NCI-H345 treated with DMSO at 0.1 percent for 48 hours (cell line): ENCODE results near the gene PAPOLA.
"Not testable (repeated sequence)": the region's sequence is repeated elsewhere in the genome, so short reads cannot be mapped to it uniquely, and the experiment has no call there.

ENCODE experiments used
- DNase-seq: peaks from one replicate; lab custom pipeline; 2025; ENCODE audit not compliant: unreplicated experiment; lab: John Stamatoyannopoulos, UW

The PAPOLA gene

DNA sequence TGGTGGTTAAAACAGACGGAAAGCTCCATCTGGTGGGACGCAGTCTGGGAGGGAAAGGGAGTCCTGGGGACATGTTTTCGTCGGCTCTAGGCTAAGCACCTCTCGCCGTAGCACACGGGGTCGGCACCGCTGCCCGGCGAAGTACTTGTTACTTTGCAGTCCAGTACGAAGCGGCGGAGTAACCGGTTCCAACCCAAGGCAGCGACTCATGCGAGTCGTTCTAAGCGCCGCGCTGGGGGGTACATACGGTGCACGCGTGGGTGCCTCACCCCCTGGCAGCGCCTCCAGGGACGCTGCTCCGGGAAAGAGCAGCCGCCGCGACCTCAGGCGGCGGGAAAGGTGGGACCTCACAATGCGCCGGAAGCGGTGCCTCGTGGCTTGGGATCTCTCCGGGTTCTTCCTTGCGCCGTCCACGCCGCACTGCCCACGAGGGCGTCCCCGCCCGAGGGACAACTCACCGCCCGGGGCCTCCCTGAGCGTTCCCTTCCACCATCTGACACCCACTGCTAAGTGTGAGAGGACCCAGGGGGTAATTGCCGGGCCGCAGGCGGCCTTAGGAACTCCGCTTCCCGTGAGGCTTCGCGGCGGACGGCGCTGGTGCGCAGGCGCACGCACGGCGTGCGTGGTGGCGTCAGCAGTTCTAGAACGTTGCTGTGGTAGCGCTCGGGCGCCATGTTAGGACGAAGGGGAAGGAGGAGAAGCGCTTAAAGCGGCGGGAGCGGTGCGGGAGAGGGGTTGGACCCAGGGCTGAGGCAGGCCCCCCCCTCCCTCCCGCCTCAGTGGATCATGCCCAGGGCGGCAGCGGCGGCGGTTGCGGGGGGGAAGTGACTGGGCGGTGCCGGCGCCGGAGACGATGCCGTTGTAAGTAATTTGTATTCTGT is at the start of gene PAPOLA:
Gene PAPOLA (plus strand): TSS at position 643 of the 881 bp plus-strand sequence. CDS start 211 bp downstream, at position 854.
- DNase-seq: peak; percentile 86

DNA sequence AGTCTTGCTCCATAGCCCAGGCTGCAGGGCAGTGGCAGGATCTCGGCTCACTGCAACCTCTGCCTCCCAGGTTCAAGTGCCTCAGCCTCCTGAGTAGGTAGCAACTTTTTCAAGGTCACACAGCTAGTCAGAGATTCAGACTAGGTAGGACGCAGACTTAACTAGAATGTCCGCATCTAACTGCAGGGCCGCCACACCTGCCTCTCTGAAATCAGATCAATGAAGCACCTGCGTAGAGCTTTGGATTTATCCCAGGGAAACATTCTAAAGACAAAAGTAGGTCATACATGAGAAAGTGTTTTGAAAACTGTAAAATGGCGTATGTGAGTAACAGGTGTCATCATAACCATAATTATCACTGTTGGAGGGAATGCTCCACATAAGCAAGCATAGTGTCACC is 49.5 kb upstream of the PAPOLA start:
- DNase-seq: no peak

DNA sequence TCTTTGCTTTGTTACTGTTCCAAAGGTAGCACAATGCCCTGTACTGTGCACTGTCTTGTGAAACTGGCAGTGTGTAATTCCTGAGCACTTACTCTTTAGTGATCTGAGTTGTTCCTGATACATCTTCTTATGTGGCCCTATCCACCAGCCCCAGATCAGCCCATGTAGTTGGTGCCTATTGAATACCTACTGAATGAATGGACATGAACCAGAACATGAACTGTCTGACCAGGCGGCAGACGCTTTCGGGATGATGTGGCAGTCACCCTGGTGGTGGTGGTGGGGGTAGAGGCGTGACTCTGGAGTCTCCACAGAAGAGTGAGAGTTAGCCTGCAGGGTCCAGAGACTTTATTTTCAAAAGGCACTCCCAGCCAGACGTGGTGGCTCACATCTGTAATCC is 46.6 kb upstream of the PAPOLA start:
- no peak for DNase-seq

DNA sequence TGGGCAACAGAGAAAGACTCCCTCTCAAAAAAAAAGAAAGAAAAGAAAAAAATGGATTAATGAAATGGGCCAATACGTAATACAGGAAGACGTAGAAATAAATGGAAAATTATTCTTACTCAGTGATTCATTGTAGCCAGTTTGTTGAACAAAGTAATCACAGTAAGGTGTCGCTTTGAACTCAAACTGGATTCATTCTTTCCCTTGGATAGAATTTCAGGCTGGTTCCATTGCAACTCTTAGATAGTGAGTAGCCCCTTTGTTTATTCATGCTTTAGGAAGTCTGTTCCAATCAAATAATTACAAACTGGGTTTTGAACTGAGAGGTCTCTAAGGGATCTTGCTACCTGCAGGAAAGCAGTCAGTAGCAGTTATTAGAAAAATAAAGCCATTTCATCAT is 42.3 kb upstream of the PAPOLA start:
- no peak for DNase-seq

DNA sequence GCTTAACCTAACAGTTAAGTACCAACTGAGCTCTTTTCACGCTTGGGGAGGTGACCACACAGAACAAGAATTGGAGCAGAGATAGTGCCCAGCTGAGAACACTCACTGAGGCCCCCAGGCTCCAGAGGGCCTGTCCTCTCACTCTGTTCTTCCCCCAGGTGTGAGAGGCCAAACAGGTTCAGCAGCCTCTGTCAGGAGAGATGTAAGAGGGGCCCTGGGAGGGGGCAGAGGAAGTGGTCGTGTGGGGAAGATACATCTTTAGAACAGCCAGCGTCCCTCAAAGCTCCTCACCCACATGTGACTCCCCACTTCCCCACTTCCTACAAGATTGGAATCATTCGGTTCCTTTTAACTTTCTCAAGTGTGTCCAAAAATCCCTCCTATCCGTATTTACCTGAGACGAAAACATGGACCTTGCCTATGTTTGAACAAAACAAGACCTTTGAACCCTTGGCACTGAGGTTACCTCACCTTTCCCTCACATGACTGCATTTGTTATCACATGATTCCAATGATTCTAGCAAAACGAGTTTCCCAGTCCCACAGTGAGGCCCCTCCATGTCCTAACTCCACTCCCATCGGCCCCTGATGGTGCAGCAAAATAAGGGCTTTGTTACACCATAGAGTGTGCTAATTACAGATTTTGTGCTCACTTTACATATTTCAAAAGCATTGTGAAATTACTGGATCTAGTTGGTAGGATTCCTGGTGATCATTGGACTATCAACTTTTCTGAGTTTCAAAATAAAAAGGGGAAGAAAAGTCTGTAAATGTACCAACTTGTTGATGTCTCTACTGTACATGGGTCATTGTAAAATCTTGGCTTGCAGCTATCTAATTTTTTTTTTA is 40.0 kb upstream of the PAPOLA start:
- no peak for DNase-seq

DNA sequence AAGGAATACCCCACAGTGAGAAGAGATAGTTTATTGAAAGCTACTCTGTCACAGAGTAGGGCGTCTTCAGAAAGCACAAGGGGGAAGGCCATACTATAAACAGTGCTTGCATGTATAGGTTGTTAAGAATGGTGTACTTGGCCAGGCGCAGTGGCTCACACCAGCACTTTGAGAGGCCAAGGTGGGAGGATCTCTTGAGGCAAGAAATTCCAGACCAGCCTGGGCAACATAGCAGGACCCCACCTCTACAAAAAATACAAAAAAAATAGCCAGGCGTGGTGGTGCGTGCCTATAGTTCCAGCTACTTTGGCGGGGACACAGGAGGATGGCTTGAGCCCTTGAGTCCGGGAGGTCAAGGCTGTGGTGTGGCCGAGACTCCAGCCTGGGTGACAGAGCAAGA is 38.0 kb upstream of the PAPOLA start:
- no peak for DNase-seq

DNA sequence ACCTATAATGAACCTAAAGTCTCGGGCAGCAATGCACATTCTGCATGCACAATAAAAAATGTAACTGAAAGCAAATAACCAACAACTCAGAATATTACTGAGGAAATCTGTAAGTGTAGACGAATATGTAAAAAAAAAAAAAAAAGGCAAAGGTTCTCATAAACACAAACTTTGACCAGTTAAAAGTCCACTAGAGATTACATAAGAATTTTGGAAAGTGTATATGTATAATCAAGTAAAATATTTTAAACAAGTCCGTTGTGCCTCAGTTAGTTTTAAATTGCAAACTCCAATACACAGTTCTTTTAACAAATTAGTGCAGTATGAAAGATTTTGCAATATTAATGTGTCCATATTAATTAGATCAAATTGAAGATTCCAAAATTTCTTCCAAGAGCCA is 35.3 kb upstream of the PAPOLA start:
- no peak for DNase-seq

DNA sequence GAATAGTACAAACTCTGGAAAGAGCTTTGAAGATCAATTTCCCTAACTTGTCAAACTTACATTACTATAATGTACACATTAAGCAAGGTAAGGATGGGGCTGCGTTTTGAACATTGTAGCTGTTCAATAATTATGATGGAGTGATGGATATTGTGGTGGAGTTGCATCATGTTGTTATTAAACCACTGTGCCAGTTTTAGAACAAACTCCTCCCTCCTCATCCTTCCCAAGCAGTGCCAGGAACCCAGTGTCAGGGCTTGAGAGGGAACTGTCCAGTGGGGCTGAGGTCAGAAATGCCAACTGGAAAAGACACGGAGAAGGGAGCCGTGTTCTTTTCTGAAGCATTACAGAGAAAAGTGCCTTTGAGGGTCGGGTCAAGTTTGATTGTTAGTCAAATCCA is 31.9 kb upstream of the PAPOLA start:
- DNase-seq: no peak

DNA sequence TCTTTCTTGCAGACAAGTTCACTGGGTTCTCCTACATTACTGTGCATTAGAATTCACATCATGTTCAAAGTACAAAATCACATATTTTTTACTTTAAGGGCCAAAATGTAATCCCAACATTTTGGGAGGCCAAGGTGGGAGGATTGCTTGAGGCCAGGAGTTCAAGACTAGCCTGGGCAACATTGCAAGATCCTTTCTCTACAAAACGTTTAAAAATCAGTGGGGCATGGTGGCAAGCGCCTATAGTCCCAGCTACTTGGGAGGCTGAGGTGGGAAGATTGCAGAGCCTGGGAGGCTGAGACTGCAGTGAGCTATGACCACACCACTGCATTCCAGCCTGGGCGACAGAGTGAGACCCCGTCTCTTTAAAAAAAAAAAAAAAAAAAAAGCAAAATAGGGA is 31.2 kb upstream of the PAPOLA start:
- DNase-seq: not testable (repeated sequence)

DNA sequence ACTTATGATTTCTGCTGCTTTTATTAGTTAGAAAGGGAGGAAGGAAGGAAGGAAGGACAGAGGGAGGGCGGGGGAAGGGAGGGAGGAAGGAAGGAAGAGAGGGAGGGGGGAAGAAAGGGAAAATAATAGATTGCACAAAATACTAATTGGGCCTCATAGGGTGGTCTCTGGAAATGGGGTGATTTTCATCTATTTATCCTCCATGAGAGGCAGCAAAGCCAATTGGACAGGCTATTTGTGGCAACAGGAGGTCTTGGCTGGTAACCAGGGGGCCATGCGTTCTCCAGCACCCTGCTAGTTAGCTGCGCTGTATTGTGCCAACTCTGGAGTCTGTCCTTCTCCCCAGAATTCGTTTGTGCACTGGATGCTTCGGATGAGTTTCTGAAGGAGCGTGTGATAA is 24.1 kb upstream of the PAPOLA start:
- DNase-seq: no peak

DNA sequence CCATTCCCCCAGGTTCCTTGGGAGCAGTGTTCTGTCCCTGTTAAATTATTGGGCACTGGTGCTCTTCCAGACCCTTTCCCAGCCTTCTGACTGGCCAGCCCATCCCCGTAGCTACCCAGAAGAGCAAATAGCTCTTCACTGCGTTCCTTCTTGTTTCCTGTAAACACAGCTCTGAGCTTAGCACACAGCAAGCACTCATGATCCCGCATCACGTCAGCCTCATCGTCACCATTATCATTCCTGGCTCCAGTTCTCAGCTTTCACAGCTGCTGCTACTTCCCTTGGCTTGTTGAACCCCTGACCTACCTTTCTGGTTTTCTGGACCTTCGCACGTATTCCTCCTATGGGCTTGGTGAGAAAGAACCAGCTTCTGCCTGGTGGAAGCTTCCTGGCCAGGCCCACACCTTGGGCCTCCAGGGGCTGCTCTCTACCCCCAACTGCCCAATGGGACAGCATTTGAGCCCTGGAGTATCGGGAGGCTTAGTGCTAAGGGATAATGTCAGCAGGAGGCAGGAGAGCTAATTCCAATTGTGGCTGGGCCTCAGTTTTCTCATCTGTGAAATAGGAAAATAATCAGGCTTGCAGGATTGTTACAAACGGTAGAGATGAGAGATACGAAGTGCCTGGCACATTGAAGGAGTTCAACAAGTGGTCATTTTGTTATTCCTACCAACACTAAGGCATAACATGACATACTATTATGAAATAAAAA is 22.6 kb upstream of the PAPOLA start:
- DNase-seq: no peak

DNA sequence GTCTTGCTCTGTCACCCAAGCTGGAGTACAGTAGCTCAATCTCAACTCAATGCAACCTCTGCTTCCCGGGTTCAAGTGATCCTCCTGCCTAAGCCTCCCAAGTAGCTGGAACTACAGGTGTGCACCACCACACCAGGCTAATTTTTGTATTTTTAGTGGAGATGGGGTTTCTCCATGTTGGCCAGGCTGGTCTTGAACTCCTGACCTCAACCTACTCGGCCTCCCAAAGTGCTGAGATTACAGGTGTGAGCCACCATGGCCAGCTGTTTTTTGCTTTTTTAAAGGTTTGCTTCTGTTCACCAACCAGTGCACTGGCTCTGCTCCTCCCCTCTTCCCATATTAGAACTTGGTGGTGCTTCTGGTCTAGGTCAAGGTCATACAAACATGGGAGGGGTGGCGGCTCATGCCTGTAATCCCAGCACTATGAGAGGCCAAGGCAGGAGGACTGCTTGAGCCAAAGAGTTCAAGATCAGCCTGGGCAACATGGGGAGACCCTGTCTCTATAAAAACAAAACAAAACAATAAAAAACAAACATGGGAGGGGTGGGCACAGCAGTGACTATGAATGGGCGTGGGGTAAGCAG is 20.4 kb upstream of the PAPOLA start:
- no peak for DNase-seq

DNA sequence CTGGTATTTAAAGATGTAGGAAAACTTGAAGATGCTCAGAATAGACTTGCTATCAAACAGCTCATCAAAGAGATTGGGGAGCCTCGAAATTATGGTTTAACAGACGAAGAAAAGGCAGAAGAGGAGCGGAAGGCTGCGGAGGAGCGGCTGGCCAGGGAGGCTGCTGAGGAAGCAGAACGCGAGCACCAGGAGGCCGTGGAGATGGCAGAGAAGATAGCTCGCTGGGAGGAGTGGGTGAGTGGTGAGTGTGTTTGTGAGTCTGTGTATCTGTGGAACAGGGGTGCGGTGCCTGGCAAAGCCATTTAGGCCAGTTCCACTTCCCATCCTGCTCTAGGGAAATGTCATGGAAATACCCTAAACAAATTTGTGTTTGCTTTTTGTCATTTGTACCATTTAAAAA is 19.2 kb upstream of the PAPOLA start:
- DNase-seq: no peak

DNA sequence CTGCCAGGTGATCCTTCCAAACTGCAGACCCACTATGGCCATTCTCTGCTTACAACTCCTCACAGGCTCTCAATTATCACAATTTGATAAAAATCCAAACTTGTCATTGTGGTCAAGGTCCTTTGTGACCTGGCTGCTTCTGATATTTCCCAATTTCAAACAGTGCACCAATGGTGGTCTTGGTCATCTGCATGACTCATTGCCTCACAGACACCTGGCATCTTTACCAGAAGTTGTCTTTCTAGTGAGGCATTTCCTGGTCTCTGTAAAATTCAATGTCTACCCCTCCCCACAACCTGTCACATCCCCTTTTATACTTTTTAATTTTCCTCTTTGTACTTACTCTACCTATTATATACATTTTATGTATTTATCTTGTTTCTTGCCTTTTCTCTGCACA is 17.8 kb upstream of the PAPOLA start:
- no peak for DNase-seq

DNA sequence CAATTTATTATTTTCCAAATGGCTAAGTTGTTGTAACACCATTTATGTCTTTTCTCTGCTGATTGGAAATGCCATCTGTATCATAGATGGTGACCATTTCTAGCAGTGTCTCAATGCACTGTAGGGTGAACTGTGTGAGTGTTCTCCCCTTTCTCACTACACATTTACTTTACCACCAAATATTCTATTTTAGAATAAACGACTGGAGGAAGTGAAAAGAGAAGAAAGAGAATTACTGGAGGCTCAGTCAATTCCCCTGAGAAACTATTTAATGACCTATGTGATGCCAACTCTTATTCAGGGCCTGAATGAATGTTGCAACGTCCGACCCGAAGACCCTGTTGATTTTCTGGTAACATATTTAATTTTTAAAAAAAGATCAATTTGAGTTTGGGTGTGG is 15.5 kb upstream of the PAPOLA start:
- no peak for DNase-seq

DNA sequence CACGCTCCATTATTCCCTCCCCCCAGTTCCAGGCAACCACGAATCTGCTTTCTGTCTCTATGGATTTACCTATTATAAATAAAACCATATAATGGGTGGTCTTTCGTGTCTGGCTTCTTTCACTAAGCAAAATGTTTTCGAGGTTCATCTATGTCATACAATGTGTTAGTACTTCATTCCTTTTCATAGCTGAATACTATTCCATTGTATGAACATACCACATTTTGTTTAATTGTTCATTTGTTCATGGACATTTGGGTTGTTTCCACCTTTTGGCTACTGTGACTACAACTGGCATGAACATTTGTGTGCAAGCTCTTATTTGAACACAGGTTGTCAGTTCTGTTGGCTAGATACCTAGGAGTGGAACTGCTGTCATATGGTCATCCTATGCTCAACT is 12.9 kb upstream of the PAPOLA start:
- no peak for DNase-seq

DNA sequence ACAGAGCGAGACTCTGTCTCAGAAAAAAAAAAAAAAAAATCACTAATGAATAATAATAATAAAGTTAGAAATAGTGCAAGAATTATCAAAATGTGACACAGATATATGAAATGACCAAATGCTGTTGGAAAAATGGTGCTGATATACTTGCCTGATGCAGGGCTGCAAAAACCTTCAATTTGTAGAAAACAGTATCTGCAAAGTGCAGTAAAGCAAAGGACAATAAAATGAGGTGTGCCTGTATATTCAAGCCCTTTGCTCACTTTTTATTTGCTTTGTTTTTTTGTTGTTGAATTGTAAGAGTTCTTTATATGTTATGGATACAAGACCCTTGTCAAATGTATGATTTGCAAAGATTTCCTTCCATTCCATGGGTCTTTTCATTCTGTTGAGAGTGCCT is 9.0 kb upstream of the PAPOLA start:
- no peak for DNase-seq

DNA sequence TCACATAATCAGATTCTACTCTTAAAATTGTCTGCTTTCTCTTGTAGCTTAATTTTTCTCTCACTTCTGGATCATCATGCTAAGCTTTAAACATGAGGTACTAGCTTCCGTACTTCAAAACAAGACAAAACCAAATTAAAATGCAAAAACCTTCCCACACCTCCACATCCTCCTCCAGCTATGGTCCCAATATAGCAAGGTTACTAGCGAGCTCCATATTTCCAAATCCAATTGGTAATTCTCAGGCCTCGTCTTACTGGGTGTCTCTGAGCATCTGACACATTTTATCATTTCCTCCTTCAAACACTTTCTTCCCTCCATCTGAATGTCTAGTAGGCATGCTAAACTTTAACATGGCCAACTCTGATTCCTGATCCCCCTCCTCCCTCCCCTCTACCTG is 7.9 kb upstream of the PAPOLA start:
- no peak for DNase-seq

DNA sequence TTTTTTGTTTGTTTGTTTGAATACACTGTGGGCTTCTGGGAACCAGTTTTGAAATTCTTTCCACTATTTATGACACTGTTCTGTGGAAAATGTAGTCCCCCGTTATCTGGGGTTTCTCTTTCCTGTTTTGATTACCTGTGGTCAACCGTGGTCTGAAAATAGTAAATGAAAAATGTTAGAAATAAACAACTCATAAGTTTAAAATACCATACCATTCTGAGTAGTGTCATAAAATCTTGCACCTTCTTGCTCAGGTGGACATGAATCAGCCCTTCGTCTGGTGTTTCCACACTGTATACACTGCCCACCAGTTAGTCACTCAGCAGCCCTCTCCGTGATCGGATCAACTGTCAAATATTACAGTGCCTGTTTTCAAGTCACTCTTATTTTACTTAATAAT is 5.1 kb upstream of the PAPOLA start:
- no peak for DNase-seq

DNA sequence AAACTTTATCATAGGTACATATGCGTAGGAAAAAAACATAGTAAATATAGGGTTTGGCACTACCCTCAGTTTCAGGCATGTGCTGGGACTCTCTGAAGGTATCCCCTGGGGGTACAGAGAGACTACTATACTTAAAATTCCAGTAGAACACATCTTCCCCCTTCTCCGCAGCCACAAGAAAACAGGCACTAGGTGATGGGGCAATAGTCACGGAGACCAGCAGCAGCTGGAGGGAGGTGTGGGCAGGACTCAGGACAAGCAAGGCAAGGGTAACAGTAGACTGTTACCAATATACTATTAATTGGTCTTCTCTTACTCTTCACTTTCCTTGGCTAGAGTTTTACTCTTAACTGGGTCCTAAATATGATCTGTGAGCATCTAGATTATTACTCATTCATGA is 4.6 kb upstream of the PAPOLA start:
- DNase-seq: no peak

DNA sequence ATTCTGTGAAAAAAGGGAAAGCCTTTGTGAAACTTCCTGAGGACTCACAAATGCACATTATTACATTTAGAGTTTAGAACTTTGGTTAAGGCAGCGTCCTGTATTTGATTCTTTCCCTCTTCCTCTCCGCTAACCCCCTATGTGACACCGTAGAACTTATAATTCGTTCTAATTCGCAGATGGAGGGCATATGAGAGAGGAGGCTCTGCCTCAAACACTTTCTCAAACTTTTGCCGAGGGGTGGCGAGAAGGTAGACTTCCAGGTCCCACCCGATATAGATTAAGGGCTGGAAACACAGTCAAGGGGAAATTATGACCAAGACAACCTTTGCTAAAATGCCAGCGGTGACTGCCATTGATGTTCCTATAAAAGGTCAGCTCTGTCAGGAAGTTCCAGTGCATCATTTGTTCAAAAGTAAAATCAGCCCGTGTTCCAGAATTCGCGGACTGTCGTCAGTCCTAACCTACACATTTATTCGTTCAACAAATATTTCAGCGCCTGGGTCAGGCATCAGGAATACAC is 904 bp upstream of the PAPOLA start:
- no peak for DNase-seq
